Measurements from ENCODE around the gene LTV1. TPM values are rescaled to one million over a fixed set of nuclear protein-coding genes. Genes with fewer than 3 reads are reported as not detected.
"Not testable (repeated sequence)": the region's sequence is repeated elsewhere in the genome, so short reads cannot be mapped to it uniquely, and the experiment has no call there.

LTV1 gene
- total RNA-seq, 6 donors from 2014 or later: 18.7 to 29.3 (median 21.5) TPM

- Histone ChIP-seq H3K27ac (no peak overlapping the region), H3K4me3 (no peak overlapping the region), H3K36me3 (peaks cover 12 to 23% (median 20%) of the 10 kb centered on the region in 4 donors), H3K27me3 (no peaks in the 10 kb centered on the region), H3K9me3 (no peaks in the 10 kb centered on the region), H3K4me1 (no peaks in the 10 kb centered on the region)
- DNase-seq (no peak), ATAC-seq (ENCODE audit: low FRiP score in 2 of 2) (no peak)
- TF ChIP-seq CTCF (IDR thresholded peaks at IDR 0.05) (no peak), POLR2AphosphoS5 (IDR thresholded peaks at IDR 0.05) (no peak), POLR2A (IDR thresholded peaks at IDR 0.05) (no peak), EP300 (IDR thresholded peaks at IDR 0.05) (no peak)
Measured at GRCh38 chr6:143867236-143867635, 24.1 kb downstream of the LTV1 start.

- not testable (repeated sequence) for H3K9me3 ChIP-seq; H3K27me3 ChIP-seq; DNase-seq; H3K36me3 ChIP-seq; H3K4me1 ChIP-seq; ATAC-seq (ENCODE audit: low FRiP score in 2 of 2); H3K4me3 ChIP-seq; H3K27ac ChIP-seq
- WGBS, 2 donors: 92 to 93% methylated on average over 3 of the region's 3 CpGs
Measured at GRCh38 chr6:143868808-143869207, 25.7 kb downstream of the LTV1 start.

GRCh38 chr6:143871202-143871730 lies 28.1 kb downstream of the LTV1 start:
- not testable (repeated sequence) for DNase-seq; H3K4me3 ChIP-seq; H3K27ac ChIP-seq; H3K4me1 ChIP-seq; H3K9me3 ChIP-seq; H3K36me3 ChIP-seq; ATAC-seq (ENCODE audit: low FRiP score in 2 of 2); H3K27me3 ChIP-seq
- WGBS, 2 donors: 86 to 94% methylated on average over 1 of the region's 1 CpG

- TF ChIP-seq EP300 (IDR thresholded peaks at IDR 0.05) (no peak), POLR2A (IDR thresholded peaks at IDR 0.05) (no peak), CTCF (IDR thresholded peaks at IDR 0.05) (no peak), POLR2AphosphoS5 (IDR thresholded peaks at IDR 0.05) (no peak)
- Histone ChIP-seq H3K9me3 (peaks cover 0 to 7% (median 0%) of the 10 kb centered on the region in 4 donors), H3K27me3 (no peaks in the 10 kb centered on the region), H3K27ac (no peak overlapping the region), H3K4me1 (no peaks in the 10 kb centered on the region), H3K4me3 (no peak overlapping the region), H3K36me3 (no peaks in the 10 kb centered on the region)
- 80% methylated on average over 2 of the region's 2 CpGs for whole genome bisulfite sequencing, 2 donors
- DNase-seq (no peak), ATAC-seq (ENCODE audit: low FRiP score in 2 of 2) (no peak)
Measured at GRCh38 chr6:143872201-143872600, 29.1 kb downstream of the LTV1 start.

- not testable (repeated sequence) for H3K4me1 ChIP-seq; DNase-seq; H3K27ac ChIP-seq; H3K27me3 ChIP-seq; H3K4me3 ChIP-seq; ATAC-seq (ENCODE audit: low FRiP score in 2 of 2); H3K9me3 ChIP-seq; H3K36me3 ChIP-seq
- 98 to 100% methylated on average over 3 to 4 of the region's 4 CpGs for WGBS, 2 donors
Measured at GRCh38 chr6:143873600-143873999, 30.5 kb downstream of the LTV1 start.

DNA sequence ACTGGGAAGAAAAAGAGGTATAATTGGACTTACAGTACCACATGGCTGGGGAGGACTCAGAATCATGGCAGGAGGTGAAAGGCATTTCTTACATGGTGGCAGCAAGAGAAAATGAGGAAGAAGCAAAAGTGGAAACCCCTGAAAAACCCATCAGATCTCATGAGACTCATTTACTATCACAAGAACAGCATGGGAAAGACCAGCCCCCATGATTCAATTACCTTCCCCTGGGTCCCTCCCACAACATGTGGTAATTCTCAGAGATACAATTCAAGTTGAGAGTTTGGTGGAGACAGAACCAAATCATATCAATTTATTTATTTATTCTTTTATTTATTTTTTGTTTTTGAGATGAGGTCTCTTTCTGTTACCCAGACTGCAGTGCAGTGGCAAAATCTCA lies 31.4 kb downstream of the LTV1 start:
- not testable (repeated sequence) for H3K9me3 ChIP-seq; H3K27me3 ChIP-seq; H3K4me1 ChIP-seq; ATAC-seq (ENCODE audit: low FRiP score in 2 of 2); H3K27ac ChIP-seq; DNase-seq; H3K4me3 ChIP-seq; H3K36me3 ChIP-seq

DNA sequence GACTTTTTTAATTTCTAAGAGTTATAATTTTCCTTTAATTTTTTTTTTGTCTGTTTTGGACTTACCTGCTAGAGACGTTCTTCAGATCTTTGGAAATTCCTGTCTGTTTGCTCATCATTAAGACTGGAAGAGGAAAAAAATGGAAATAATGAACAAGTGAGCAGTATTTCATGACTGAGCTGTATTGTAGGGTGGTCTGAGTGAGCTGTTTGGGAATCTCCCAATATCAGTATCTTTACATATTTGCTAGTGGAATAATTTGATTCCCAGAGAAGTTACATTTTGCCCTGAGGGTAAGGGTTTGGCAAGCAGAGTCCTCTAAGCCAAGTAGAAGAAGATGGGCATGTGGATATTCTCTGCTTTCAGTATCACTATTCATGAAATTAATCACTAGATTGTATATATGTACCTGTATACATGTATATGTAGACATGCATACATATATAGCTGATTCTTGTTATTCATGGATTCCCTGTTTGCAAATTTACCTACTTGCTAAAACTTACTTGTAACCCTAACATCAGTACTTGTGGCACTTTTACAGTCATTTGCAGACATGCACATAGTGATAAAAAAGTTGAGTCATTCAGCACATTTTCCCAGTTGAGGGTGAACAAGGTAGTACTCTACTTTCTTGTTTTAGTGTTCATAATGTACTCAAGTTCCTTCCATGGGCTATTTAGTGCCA lies 34.6 kb downstream of the LTV1 start:
- DNase-seq (no peak), ATAC-seq (ENCODE audit: low FRiP score in 2 of 2) (no peak)
- peaks cover 0 to 7% (median 0%) of the 10 kb centered on the region in 4 donors for H3K9me3 ChIP-seq
- H3K27ac ChIP-seq: no peak overlapping the region
- WGBS, 2 donors: 87 to 93% methylated on average over 1 of the region's 1 CpG
- H3K4me1 ChIP-seq: no peaks in the 10 kb centered on the region
- TF ChIP-seq EP300 (IDR thresholded peaks at IDR 0.05): no peak
- TF ChIP-seq CTCF (IDR thresholded peaks at IDR 0.05): no peak
- TF ChIP-seq POLR2A (IDR thresholded peaks at IDR 0.05): no peak
- no peak for TF ChIP-seq POLR2AphosphoS5 (IDR thresholded peaks at IDR 0.05)
- H3K4me3 ChIP-seq: no peak overlapping the region
- H3K27me3 ChIP-seq: no peaks in the 10 kb centered on the region
- no peaks in the 10 kb centered on the region for H3K36me3 ChIP-seq

Measured in upper lobe of left lung (tissue), 6 donors.